GM19438 (cell line): ENCODE measurements around the gene FAM193B.

Source experiments
- ATAC-seq: cut with Tn5 transposase; IDR thresholded peaks from one replicate; pipeline ENCODE4 v1.9.1; 2021; ENCODE audit warnings: low read depth; ENCODE audit not compliant: unreplicated experiment

The FAM193B gene

GRCh38 chr5:177519463-177520235 lies 34.7 kb downstream of the FAM193B start:
- ATAC-seq, result no peak

DNA sequence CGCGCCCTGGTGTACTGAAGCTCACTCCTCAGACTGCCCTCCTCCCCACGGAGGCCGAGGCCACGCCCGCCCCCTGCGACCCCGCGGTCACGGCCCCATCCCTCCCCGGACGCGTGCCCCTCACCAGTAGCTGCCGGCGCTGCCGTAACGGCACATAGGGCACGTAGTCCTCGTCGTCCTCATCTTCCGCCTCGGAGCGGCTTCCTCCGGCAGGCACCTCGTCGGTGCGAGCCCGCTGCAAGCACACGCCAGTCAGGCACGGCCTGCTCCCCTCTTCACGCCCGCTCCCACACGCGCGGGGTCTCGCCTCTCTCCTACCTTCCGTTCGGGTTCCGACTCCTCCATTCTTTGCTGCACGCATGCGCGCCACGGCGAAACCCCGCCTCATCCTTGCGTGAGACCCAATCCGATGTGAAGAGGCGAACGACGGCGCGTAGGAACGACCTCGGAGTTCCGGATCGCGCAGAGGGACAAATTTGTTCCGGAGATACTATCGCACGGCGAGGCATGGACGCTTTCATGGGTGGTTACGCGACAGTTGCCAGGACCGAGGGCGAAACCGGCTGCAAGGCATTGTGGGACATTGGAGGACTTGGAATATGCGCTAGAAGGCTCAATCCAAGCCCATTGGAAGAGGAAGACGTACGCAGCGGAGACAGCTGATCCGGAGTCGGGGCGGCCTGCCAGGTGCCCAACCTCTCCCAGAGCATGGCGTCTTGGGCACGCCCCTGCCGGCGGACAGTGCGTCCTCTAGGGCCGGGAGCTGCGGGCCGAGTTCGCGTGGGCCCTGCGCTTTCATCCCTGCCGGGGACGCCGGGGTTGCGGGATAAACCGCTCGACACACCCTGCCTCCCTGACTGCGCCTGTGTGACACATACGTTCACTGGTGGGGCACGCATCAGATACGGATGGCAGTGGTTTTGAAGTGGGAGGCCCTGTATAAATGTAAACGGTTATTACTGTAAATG lies 37.5 kb downstream of the FAM193B start, which contains the start of gene DDX41:
DDX41 (minus strand) TSS at position 361 of the 968 bp plus-strand sequence; CDS start at position 345, 16 bp downstream.
- peak; percentile 87 for ATAC-seq

- no peak for ATAC-seq
Measured at GRCh38 chr5:177515580-177515979, 38.8 kb downstream of the FAM193B start.

- no peak for ATAC-seq
Measured at GRCh38 chr5:177514541-177514940, 39.8 kb downstream of the FAM193B start.

DNA sequence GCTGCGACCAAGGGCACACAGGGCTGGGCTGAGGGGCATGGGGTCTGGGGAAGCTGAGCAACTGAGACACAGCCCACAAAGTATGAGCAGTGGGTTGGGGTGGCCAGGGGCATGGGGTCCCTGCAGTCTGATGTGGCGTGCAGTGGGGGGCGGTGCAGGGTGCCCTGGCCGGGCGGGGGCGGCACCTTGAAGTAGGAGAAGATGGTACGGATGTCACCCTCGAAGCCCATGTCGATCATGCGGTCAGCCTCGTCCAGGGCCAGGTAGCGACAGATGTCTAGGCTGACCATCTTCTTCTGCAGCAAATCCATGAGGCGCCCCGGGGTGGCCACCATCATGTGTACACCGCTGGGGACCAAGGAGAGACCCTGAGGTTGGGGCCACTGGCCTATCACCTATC lies 40.9 kb downstream of the FAM193B start:
- no peak for ATAC-seq

GRCh38 chr5:177512736-177513380 lies 41.5 kb downstream of the FAM193B start:
- ATAC-seq, result no peak

DNA sequence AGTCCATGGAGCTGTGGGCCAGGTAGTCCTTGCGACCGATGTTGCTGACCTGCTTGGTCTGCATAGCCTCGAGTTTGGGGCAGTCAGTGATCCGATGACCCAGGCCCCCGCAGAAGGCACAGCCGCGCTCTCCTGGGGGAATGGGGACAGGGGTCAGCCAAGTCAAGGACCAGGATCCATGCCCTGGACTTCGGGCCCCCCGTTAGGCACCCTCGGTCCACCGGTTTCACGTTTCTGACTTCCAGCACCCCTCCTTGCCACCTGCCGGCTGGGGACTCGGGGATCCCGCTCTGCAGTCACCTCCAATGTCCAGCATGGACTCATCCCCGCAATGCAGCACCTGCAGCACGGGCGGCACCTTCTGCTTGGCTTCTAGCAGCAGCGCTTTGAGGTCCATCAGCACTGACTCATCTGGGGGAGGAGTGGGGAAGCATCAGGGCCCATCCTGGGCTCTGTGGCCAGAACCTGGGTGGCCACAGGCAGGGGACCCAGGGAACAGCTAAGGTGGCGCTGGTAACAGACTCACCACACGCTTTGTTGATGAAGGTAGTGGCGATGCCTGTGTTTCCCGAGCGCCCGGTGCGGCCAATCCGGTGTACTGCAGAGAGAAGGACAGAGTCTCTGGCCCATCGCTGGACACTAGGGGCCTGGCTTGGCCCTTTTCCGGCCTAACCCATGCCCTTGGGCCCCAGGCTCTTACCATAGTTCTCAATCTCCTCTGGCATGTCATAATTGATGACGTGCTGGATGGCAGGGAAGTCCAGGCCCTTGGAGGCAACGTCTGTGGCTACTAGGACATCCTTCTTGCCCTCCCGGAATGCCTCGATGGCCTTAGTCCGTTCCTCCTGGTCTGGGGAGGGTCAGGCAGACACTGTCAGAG lies 42.3 kb downstream of the FAM193B start:
- no peak for ATAC-seq

GRCh38 chr5:177511181-177511580 lies 43.2 kb downstream of the FAM193B start:
- ATAC-seq, result no peak

- ATAC-seq, result no peak
Measured at GRCh38 chr5:177510567-177511053, 43.8 kb downstream of the FAM193B start.

DNA sequence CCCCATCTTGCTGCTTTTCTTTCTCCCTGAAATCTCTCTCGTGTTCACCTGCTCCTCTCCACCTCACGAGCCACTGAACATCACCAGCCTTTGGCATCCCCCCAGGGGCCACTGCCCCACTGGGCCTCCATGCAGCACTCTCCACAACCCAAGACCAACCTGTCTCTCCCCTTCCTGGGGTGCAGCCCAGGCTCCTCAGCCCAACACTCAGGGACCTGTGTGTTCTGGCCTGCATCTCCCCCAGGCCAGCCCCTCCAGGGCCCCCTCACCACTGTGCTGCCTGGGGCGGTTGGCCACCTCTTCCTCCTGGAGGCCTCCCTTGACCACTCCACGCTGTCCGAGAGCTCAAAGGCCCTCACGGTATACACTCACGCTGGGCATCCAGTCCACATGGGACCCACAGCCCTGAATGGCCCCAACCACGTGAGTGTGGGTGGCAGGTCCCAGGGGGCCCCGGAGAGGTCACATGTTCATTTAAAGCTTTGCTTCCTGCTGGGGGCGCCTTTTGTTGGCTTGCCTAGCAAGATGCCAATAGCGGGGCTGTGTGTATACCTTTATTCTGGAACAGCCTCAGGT lies 44.3 kb downstream of the FAM193B start:
- peak; percentile 28 for ATAC-seq

DNA sequence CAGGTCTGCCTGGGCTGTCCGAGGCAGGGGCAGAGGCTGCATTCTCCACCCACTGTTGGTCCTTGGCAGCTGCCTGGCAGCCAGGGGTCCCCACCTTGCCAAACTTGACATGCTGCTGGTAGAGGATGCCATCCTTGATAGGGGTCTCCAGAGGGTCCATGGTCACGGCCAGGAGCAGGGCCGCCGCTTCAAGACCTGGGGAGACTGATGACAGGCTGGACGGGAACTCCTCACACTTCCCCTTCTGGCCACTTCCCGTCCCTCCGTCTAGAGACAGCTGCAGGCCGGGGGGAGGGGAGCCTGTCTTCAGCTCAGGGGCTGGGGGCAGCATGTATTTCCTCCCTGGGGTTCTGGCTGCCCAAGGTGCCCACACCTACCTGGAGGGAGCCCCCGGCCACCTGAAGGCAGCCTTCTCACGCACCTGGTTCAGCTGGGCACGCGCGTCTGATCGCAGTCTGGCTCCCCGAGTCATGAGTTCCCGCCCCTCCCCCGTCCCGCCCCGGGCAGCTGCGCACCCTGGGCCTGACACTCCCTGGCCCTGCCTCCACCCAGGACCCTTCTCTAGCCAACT lies 44.9 kb downstream of the FAM193B start, which contains the start of gene DOK3:
DOK3 (minus strand) TSS at position 446 of the 571 bp plus-strand sequence; CDS start at position 160, 286 bp downstream.
- ATAC-seq, result peak; percentile 41

GRCh38 chr5:177508837-177509236 lies 45.5 kb downstream of the FAM193B start:
- ATAC-seq, result peak; percentile 40

DNA sequence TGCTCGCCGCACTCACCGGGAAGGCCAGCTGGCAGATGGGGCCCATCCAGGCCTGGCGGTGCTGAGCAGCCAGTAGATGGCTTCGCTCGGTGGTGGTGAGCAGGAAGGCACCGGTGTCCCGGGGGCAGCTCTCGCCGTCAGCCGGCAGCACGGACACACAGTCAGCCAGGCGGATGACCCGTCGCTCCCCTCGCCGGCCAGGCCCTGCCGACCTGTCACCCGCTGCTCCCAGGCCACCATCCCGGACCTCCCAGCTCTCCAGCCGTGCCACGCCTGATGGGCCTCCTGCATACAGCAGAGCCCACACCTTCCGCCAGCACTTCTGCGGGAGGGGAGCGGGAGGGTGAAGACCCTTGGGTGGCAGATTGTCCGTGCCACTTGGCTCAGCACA lies 46.1 kb downstream of the FAM193B start:
- peak; percentile 4 for ATAC-seq

DNA sequence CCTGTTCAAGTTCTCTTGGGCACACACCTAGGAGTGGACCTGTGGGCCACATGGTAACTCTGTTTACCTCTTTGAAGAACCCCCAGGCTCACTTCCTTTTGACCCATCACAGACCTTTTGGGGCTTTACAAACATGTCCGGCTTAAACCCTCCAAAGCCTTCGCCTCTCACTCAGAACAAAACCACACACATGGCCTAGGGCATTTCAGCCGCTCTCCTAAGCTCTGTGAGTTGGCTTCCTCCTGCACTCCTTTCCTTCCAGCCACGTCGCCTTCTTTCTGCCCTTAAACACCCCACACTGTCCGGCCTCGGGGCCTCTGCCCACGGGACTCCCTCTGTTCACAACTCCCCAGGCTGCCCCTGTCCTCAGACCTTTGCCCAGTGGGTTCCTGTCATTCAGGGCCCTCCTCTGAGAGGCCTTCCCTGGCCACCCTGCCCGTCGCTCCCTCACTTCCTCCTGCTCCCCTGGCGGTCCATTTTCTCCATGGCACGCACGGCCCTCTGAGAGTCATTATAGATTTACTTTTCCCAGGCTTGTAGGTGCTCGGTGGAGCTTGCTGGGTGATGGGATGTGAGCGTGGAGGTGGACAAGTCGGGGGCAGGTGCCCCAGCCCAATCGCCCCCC lies 46.7 kb downstream of the FAM193B start:
- peak; percentile 18 for ATAC-seq

DNA sequence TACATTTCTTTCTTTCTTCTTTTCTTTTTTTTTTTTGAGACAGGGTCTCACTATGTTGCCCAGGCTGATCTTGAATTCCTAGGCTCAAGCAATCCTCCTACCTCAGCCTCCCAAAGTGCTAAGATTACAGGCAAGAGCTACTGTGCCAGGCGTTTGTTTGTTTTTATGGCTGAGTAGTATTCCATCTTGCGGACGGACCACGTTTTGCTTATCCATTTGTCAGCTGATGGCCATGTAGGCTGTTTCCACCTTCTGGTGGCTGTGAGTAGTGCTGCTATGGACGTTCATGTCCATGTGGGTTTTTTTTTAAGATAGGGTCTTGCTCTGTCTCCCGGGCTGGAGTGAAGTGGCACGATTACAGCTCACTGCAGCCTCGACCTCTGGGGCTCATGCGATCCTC lies 47.2 kb downstream of the FAM193B start:
- no peak for ATAC-seq

GRCh38 chr5:177505075-177505474 lies 49.3 kb downstream of the FAM193B start:
- no peak for ATAC-seq

- ATAC-seq, result no peak
Measured at GRCh38 chr5:177504086-177505056, 50.0 kb downstream of the FAM193B start.
